ENCODE data around the gene PUS7L. TPM values are rescaled to one million over a fixed set of nuclear protein-coding genes. Genes with fewer than 3 reads are reported as not detected.

The PUS7L gene
- total RNA-seq, 1 experiment from 2014 or later: 10.2 TPM

GRCh38 chr12:43805149-43805859 is 46.7 kb upstream of the PUS7L start:
- no peaks in the 10 kb centered on the region for H3K27me3 Mint-ChIP-seq (ENCODE audit: unreplicated experiment)
- H3K9me3 Mint-ChIP-seq (ENCODE audit: low read depth, unreplicated experiment): no peaks in the 10 kb centered on the region
- CTCF ChIA-PET: interaction anchor here (0.7 to 2.3 kb wide), 3 partner anchors 29 to 365 kb away, joined by 3 to 10 read pairs (median 4); no protein-coding TSS in a partner anchor
- no peaks in the 10 kb centered on the region for H3K4me1 Mint-ChIP-seq (ENCODE audit: low read depth, unreplicated experiment)
- TSS peak; percentile 37 for BruUV-seq (replicated peaks)
- intact Hi-C loops (cut with micrococcal nuclease; ENCODE audit: unreplicated experiment): no loop called here
- peaks cover 28% of the 10 kb centered on the region for H3K36me3 Mint-ChIP-seq (ENCODE audit: insufficient read depth, unreplicated experiment)
- peak overlapping the region; percentile 81 for H3K4me3 Mint-ChIP-seq (ENCODE audit: low read depth, unreplicated experiment)
- peak overlapping the region; percentile 79 for H3K27ac Mint-ChIP-seq (ENCODE audit: unreplicated experiment)
- no peak for DNase-seq
- no peak for TF ChIP-seq CTCF (IDR thresholded peaks at IDR 0.05; ENCODE audit: unreplicated experiment)

- intact Hi-C loops (cut with micrococcal nuclease; ENCODE audit: unreplicated experiment): loop anchor here (5.0 kb wide), 1 partner anchor 35 kb away; no protein-coding TSS in a partner anchor
- no peak for DNase-seq
- H3K27ac Mint-ChIP-seq (ENCODE audit: unreplicated experiment): no peak overlapping the region
- no TSS peak for BruUV-seq (replicated peaks)
- H3K4me1 Mint-ChIP-seq (ENCODE audit: low read depth, unreplicated experiment): no peaks in the 10 kb centered on the region
- no peak overlapping the region for H3K4me3 Mint-ChIP-seq (ENCODE audit: low read depth, unreplicated experiment)
- CTCF ChIA-PET: no interaction called here
- no peaks in the 10 kb centered on the region for H3K9me3 Mint-ChIP-seq (ENCODE audit: low read depth, unreplicated experiment)
- H3K27me3 Mint-ChIP-seq (ENCODE audit: unreplicated experiment): no peaks in the 10 kb centered on the region
- TF ChIP-seq CTCF (IDR thresholded peaks at IDR 0.05; ENCODE audit: unreplicated experiment): no peak
- peaks cover 5% of the 10 kb centered on the region for H3K36me3 Mint-ChIP-seq (ENCODE audit: insufficient read depth, unreplicated experiment)
These were observed 39.1 kb upstream of the PUS7L start for GRCh38 chr12:43797561-43798217.

- H3K27me3 Mint-ChIP-seq (ENCODE audit: unreplicated experiment): no peaks in the 10 kb centered on the region
- no peak overlapping the region for H3K4me3 Mint-ChIP-seq (ENCODE audit: low read depth, unreplicated experiment)
- peaks cover 5% of the 10 kb centered on the region for H3K36me3 Mint-ChIP-seq (ENCODE audit: insufficient read depth, unreplicated experiment)
- intact Hi-C loops (cut with micrococcal nuclease; ENCODE audit: unreplicated experiment): loop anchor here (5.0 kb wide), 1 partner anchor 33 kb away; no protein-coding TSS in a partner anchor
- no peak overlapping the region for H3K27ac Mint-ChIP-seq (ENCODE audit: unreplicated experiment)
- H3K9me3 Mint-ChIP-seq (ENCODE audit: low read depth, unreplicated experiment): no peaks in the 10 kb centered on the region
- no peak for TF ChIP-seq CTCF (IDR thresholded peaks at IDR 0.05; ENCODE audit: unreplicated experiment)
- DNase-seq: no peak
- no TSS peak for BruUV-seq (replicated peaks)
- no peaks in the 10 kb centered on the region for H3K4me1 Mint-ChIP-seq (ENCODE audit: low read depth, unreplicated experiment)
- CTCF ChIA-PET: interaction anchor here (0.6 kb wide), 1 partner anchor 88 kb away, joined by 4 read pairs; no protein-coding TSS in a partner anchor
These were observed 37.2 kb upstream of the PUS7L start for GRCh38 chr12:43795716-43796280.

- Mint-ChIP-seq H3K4me3 (ENCODE audit: low read depth, unreplicated experiment) (no peak overlapping the region), H3K27ac (ENCODE audit: unreplicated experiment) (no peak overlapping the region), H3K9me3 (ENCODE audit: low read depth, unreplicated experiment) (no peaks in the 10 kb centered on the region), H3K36me3 (ENCODE audit: insufficient read depth, unreplicated experiment) (no peaks in the 10 kb centered on the region), H3K27me3 (ENCODE audit: unreplicated experiment) (no peaks in the 10 kb centered on the region), H3K4me1 (ENCODE audit: low read depth, unreplicated experiment) (no peaks in the 10 kb centered on the region)
- intact Hi-C loops (cut with micrococcal nuclease; ENCODE audit: unreplicated experiment): no loop called here
- no peak for TF ChIP-seq CTCF (IDR thresholded peaks at IDR 0.05; ENCODE audit: unreplicated experiment)
- DNase-seq: no peak
- CTCF ChIA-PET: interaction anchor here (0.6 kb wide), 1 partner anchor 13 kb away, joined by 5 read pairs; no protein-coding TSS in a partner anchor
- no TSS peak for BruUV-seq (replicated peaks)
These were observed 31.4 kb upstream of the PUS7L start for GRCh38 chr12:43789941-43790340.
